Tibial nerve (tissue), 4 donors: ENCODE results near the gene CIPC. TPM values are rescaled to one million over a fixed set of nuclear protein-coding genes. Genes with fewer than 3 reads are reported as not detected.

ENCODE experiments used
- DNase-seq, 2 donors: peaks; one replicate each; pipeline ENCODE4 v3.0.0-alpha.2; 2019; ENCODE audit warnings: low spot score in 2 of 2
- H3K27ac ChIP-seq, 4 donors: fragments of 200-600 bp; sonication (generic) in 3 of 4; one replicate each; pipeline ENCODE4 v1.5.1; 2017 to 2019; ENCODE audit warnings: mild to moderate bottlenecking in 1 of 4
- H3K27me3 ChIP-seq, 2 donors: fragments of 200-600 bp; sonication (generic) in 1 of 2; one replicate each; pipeline versions ENCODE4 v1.5.1 to v1.6.0; 2017 to 2019
- H3K36me3 ChIP-seq, 3 donors: fragments of 200-600 bp; sonication (generic); one replicate each; pipeline ENCODE4 v1.5.1; 2018 to 2019
- H3K4me1 ChIP-seq, 4 donors: fragments of 200-600 bp; sonication (generic) in 3 of 4; one replicate each; pipeline ENCODE4 v1.5.1; 2017 to 2019
- H3K4me3 ChIP-seq, 4 donors: fragments of 200-600 bp; sonication (generic) in 3 of 4; one replicate each; pipeline ENCODE4 v1.5.1; 2017 to 2019; ENCODE audit warnings: mild to moderate bottlenecking in 1 of 4, moderate library complexity in 1 of 4
- H3K9me3 ChIP-seq, 4 donors: fragments of 200-600 bp; sonication (generic) in 3 of 4; one replicate each; pipeline ENCODE4 v1.5.1; 2017 to 2019
- CTCF ChIP-seq, 5 experiments: fragments of 200-600 bp in 3 of 5; fragments of 450-650 bp in 2 of 5; sonication (generic) in 3 of 5; IDR thresholded peaks; one replicate each; pipeline ENCODE4 v1.5.1; 2016 to 2019; ENCODE audit warnings: antibody characterized with exemption in 5 of 5, mild to moderate bottlenecking in 3 of 5, moderate library complexity in 2 of 5
- EP300 ChIP-seq, 2 donors: sonication (generic); formaldehyde crosslinking; IDR thresholded peaks; one replicate each; pipeline ENCODE4 v1.6.1; 2017; ENCODE audit warnings: antibody characterized with exemption in 2 of 2, mild to moderate bottlenecking in 1 of 2
- POLR2A ChIP-seq, 2 donors: fragments of 450-650 bp; IDR thresholded peaks; one replicate each; pipeline ENCODE4 v1.6.1; 2017; ENCODE audit warnings: antibody characterized with exemption in 2 of 2, mild to moderate bottlenecking in 2 of 2, moderate library complexity in 2 of 2
- WGBS, 2 donors: methylation state at CpG; one replicate each; pipeline ENCODE4 v1.1.5; 2018; 5-methylcytosine and 5-hydroxymethylcytosine counted together
- total RNA-seq, 4 donors: library from RNA; depleted of rRNA; stranded (reverse); fragments of >200 nt; gene quantifications; one replicate each; pipeline ENCODE4 v1.1.0, GENCODE V29; 2016

Gene CIPC
- total RNA-seq, 4 donors from 2014 or later, result 38.1 to 76.7 (median 41.5) TPM

- WGBS, 2 donors, result 95 to 96% methylated on average over 6 of the region's 6 CpGs
- H3K4me1 ChIP-seq, result no peaks in the 10 kb centered on the region
These were observed 11.1 kb upstream of the CIPC start for GRCh38 chr14:77086951-77087350.

GRCh38 chr14:77087631-77088030, 10.4 kb upstream of the CIPC start:
- Histone ChIP-seq H3K36me3 (peaks cover 0 to 5% (median 0%) of the 10 kb centered on the region in 3 donors), H3K4me3 (no peak overlapping the region), H3K27me3 (no peaks in the 10 kb centered on the region), H3K9me3 (peaks cover 0 to 13% (median 0%) of the 10 kb centered on the region in 4 donors), H3K27ac (peak overlapping the region in 1 of 4 donors; percentile 16), H3K4me1 (no peaks in the 10 kb centered on the region)
- TF ChIP-seq CTCF (IDR thresholded peaks at IDR 0.05), result no peak
- DNase-seq, result no peak
- 57 to 58% methylated on average over 3 of the region's 3 CpGs for WGBS, 2 donors

More at GRCh38 chr14:77086951-77087350, 11.1 kb upstream of the CIPC start:
- peaks cover 0 to 5% (median 0%) of the 10 kb centered on the region in 3 donors for H3K36me3 ChIP-seq
- H3K27me3 ChIP-seq, result no peaks in the 10 kb centered on the region
- H3K9me3 ChIP-seq, result peaks cover 0 to 12% (median 0%) of the 10 kb centered on the region in 4 donors
- H3K4me3 ChIP-seq, result no peak overlapping the region
- TF ChIP-seq EP300 (IDR thresholded peaks at IDR 0.05) (no peak), CTCF (IDR thresholded peaks at IDR 0.05) (no peak), POLR2A (IDR thresholded peaks at IDR 0.05) (no peak)
- no peak for DNase-seq
- no peak overlapping the region for H3K27ac ChIP-seq

- H3K9me3 ChIP-seq, result peaks cover 0 to 13% (median 0%) of the 10 kb centered on the region in 4 donors
- TF ChIP-seq CTCF (IDR thresholded peaks at IDR 0.05) (no peak), POLR2A (IDR thresholded peaks at IDR 0.05) (no peak), EP300 (IDR thresholded peaks at IDR 0.05) (no peak)
- DNase-seq, result no peak
- H3K36me3 ChIP-seq, result peaks cover 0 to 5% (median 0%) of the 10 kb centered on the region in 3 donors
- H3K4me3 ChIP-seq, result no peak overlapping the region
- 59 to 64% methylated on average over 5 of the region's 5 CpGs for WGBS, 2 donors
- no peaks in the 10 kb centered on the region for H3K4me1 ChIP-seq
- H3K27me3 ChIP-seq, result no peaks in the 10 kb centered on the region
- H3K27ac ChIP-seq, result peak overlapping the region in 1 of 4 donors; percentile 16
These were observed 9.8 kb upstream of the CIPC start for GRCh38 chr14:77088219-77088618.

- no peak for TF ChIP-seq POLR2A (IDR thresholded peaks at IDR 0.05)
- TF ChIP-seq EP300 (IDR thresholded peaks at IDR 0.05), result no peak
- TF ChIP-seq CTCF (IDR thresholded peaks at IDR 0.05), result no peak
- Histone ChIP-seq H3K4me1 (no peaks in the 10 kb centered on the region), H3K9me3 (peaks cover 0 to 13% (median 0%) of the 10 kb centered on the region in 4 donors), H3K36me3 (peaks cover 0 to 5% (median 0%) of the 10 kb centered on the region in 3 donors), H3K27ac (no peak overlapping the region), H3K27me3 (no peaks in the 10 kb centered on the region), H3K4me3 (no peak overlapping the region)
- WGBS, 2 donors, result 87 to 94% methylated on average over 2 of the region's 2 CpGs
- no peak for DNase-seq
These were observed 9.4 kb upstream of the CIPC start for GRCh38 chr14:77088645-77089044.

- Histone ChIP-seq H3K27me3 (no peaks in the 10 kb centered on the region), H3K36me3 (peaks cover 0 to 5% (median 0%) of the 10 kb centered on the region in 3 donors), H3K27ac (no peak overlapping the region), H3K4me3 (no peak overlapping the region), H3K9me3 (peaks cover 0 to 13% (median 0%) of the 10 kb centered on the region in 4 donors), H3K4me1 (peaks cover 0 to 18% (median 6%) of the 10 kb centered on the region in 4 donors)
- no peak for TF ChIP-seq EP300 (IDR thresholded peaks at IDR 0.05)
- TF ChIP-seq POLR2A (IDR thresholded peaks at IDR 0.05), result no peak
- TF ChIP-seq CTCF (IDR thresholded peaks at IDR 0.05), result no peak
- no peak for DNase-seq
These were observed 6.5 kb upstream of the CIPC start for GRCh38 chr14:77091518-77091917.
